Suppressor macrophage (primary cell): ENCODE results near the gene MKRN1.
"Not testable (repeated sequence)": the region's sequence is repeated elsewhere in the genome, so short reads cannot be mapped to it uniquely, and the experiment has no call there.

Experiments used
- DNase-seq, 4 experiments: peaks; one replicate each; pipeline ENCODE4 v3.0.0-alpha.2; 2020 to 2022

MKRN1 gene

GRCh38 chr7:140484951-140485499, 5.7 kb upstream of the MKRN1 start:
- DNase-seq = peak in 2 of 4 experiments; percentile 4 to 28

DNA sequence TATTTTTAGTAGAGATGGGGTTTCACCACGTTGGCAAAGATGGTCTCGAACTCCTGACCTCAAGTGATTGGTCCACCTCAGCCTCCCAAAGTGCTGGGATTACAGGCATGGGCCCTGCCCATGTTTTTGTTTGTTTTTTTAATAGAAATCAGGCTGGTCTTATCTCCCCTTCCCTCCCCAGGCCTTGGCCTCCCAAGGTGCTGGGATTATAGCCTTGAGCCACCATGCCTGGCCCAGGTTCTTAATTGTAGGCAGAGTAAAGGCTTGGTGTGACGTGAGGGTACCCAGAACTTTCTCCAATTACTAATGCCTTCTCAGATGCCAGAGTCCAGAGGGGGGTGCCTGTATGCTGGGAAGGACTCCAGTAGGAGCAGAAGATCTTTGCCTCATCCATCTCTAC, 5.2 kb upstream of the MKRN1 start:
- no peak for DNase-seq

DNA sequence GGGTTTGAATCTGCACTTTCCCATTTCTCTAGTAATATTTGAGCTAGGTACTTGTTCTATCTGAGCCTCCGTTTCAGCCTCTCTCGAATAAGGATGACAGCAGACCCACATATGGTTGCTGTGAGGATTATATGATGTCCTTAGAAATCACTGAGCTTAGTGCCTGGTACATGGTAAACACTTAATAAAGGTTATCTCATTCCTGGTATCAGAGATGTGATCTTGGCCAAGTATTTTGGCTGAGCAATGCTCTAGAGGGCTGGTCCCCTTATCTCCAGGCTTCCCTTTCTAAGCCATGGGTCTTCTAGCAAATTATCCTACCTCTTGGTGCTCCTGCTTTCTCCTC, 407 bp upstream of the MKRN1 start:
- no peak for DNase-seq

DNA sequence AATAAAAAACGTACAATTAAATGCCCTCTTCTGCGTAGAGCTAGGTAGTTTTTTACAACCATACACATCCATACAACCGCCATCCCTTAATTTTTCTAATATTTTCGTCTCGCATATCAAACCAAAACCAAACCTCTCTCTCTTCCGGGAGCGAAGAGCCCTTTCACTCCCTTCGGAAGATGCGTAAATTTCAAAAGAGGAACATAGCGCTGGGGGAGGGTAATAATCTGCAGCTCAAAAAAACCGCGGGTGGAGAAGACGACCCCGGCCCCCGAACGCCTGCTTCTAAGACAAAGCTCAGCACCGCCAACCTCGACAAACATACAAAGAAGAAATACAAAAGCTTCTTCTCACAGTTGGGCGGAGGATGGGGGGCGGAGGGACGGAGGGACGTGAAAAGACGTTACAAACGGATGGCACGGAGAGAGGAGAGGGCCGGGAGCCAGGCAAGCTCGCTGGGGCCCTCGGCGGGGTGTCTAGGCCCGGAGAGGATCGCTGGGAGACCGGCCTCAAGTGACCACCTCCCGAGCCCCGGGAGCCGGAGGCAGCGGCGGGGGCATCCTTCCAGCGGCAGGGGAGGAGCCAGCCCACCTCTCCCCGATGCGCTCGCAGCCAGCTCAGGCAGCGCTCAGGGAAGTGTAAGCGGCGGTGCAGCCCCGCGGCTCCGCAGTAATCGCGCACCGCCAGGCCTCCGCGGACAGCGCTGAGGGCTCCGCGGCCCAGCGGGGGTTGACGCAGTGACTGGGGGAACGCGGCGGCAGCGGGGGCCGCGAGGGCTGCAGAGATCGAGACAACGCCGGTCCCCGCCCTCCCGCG, 851 bp downstream of the MKRN1 start:
- DNase-seq = peak; percentile 63 to 80 (median 74)

DNA sequence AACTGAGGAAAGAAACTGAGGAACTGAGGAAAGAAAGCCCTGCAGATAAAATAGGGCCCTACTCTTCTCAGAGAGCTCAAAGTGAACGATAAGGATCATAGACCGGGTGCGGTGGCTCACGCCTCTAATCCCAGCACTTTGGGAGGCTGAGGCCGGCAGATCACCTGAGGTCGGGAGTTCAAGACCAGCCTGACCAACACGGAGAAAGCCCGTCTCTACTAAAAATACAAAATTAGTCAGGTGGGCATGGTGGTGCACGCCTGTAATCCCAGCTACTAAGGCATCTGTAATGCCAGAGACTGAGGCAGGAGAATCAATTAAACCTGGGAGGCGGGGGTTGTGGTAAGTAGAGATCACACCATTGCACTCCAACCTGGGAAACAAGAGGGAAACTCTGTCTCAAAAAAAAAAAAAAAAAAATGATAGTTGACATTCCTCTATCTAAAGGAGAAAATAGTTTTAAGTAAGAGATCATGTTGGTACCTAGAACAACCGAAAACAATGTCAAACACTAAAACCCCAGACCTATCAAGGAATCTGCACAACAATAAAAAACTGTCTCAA, 2.5 kb downstream of the MKRN1 start:
- DNase-seq = no peak

DNA sequence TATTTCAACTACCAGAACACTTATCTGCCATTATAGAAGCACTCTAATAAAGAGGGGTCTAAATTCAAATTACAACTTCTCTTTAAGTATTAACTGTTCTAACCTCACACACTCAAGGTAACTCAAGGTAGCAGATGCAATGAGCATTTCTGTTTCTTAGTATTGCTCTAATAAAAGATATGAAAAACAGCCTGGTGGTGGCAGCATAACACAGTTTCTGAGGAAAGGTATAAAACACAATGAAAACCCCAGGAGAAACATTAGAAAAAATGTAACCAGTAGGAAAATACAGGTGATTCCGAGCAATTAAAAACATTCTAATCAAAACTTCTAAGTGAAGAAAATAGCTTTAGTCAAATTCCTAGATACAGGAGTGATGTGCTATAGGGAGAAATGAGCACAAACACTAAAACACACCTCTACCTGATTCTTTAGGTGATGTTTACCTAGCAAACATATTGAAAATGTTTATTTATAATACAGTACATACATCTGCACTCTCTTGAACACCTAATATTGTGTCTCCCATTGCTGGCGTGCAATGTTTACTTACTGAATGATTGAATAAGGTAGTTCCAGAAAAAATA, 3.5 kb downstream of the MKRN1 start:
- DNase-seq = peak; percentile 48 to 69 (median 60)

- DNase-seq = peak in 1 of 4 experiments; percentile 17
These were observed 16.2 kb downstream of the MKRN1 start for GRCh38 chr7:140463111-140463510.

DNA sequence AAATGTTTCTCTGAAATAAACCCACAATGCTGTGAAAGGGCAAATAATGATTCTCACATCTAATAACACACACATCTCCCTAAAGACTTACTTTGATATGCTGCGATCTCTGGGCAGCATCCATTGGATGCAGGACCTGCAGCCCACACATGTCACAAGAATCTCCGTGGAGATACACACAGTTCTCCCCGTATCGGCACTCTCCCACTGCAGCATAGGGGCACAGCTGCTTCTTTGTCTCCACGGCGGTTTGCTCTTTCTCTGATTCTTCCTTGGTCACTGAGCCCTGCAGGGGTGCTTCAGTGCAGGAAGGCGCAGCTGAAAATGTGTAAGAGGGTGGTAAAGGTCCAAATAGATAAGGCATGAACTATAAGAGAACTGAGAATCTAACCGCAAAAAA, 20.4 kb downstream of the MKRN1 start:
- DNase-seq = no peak

- DNase-seq = no peak
These were observed 21.1 kb downstream of the MKRN1 start for GRCh38 chr7:140458201-140458600.

- DNase-seq = no peak
These were observed 22.7 kb downstream of the MKRN1 start for GRCh38 chr7:140456551-140457051.

GRCh38 chr7:140455743-140456142, 23.6 kb downstream of the MKRN1 start:
- DNase-seq = no peak

DNA sequence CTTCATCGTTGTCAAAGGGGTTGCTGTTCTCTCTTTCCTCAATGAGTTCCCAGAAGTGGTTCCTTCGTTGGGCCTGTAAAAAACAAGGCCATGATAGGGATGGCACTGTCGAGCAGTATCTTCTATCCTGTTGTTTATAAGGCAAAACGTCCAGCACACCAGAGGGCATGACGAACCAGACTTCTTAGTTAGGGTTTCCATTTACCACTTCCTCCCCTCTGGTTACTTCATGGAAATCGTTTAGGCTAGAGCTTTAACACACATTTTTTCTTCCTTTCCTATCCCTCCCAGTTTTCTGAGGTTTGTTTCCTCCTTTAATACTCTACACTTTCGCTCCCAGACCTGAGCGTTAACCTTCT, 24.7 kb downstream of the MKRN1 start:
- no peak for DNase-seq

DNA sequence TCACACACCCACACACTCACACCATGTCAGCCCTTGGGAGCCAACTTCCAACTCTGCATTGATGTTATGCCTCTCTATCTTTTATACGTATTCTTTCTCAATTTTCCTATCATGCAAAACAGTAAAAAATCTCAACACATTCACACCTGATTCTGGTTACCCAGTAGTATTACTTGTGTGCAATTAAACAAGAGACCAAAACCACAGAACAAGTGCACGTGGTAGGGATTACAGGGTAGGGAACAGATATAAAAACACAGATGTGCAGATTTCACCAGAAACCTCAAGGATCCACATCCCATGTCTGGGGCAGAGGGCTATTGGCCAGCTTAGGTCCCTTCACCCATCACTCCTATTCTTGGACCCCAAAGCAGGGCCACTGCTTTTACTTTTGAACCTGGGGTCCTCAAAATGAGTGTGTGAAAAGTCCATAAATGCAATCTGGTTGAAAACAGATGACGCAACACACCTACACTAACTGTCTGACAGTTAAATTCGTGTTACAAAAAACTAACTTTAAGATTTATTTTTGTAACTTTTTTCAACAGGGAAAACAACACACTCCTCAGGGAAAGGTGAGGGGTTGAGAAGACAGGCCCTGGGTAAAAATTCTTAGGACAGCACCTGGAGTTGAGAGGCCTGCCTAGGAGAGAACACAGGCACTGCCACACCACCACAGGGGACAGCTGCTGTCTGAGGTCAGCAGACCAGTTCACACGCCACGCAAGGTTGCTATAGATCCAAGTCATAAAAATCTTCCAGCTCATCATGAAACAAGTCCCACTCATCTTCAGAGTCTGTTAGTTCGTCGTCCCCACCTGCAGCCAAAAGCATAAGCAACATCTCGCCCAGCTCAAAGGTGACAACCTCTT, 25.3 kb downstream of the MKRN1 start:
- not testable (repeated sequence) for DNase-seq

- no peak for DNase-seq
These were observed 26.0 kb downstream of the MKRN1 start for GRCh38 chr7:140453273-140453672.

- DNase-seq = no peak
These were observed 27.6 kb downstream of the MKRN1 start for GRCh38 chr7:140451716-140452115.

GRCh38 chr7:140448781-140449480, 30.4 kb downstream of the MKRN1 start:
- DNase-seq = no peak

DNA sequence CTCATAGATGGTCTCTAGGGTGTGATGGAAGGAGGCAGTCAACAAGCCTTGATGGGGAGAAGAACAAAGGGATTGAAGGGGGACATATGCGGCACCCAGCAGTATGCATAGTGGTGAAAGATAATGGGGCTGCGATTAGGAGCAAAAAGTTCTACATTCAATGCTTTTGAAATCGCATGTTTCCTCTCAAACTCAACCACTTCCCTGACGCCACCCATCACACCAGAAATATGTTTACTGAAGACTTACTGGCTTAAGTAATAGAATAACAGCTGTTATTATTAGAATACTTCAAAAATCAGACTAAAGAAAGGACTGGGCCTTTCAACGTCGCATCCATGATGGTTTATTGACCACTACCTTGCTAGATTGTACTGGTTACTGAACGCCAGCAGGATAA, 31.5 kb downstream of the MKRN1 start:
- DNase-seq = no peak

GRCh38 chr7:140446467-140446866, 32.8 kb downstream of the MKRN1 start:
- no peak for DNase-seq

DNA sequence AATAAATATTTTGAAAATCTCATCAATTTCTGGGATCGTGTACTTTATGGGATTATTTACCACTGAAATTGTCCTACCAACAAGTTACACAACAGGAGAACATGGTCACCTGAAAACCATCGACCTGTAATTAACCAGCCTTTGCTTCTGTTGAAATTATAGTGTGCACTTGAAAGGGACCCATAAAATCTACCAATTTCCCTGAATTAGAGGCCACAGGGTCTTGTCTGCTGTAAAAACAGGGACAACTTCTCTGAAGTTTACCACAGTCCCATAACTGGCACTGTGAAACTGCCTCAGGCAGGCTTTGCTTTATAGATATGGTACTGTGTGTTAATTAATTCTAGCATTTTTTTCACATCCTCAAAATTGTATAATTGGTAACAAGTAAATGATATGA, 37.8 kb downstream of the MKRN1 start:
- DNase-seq = no peak

GRCh38 chr7:140440593-140440992, 38.7 kb downstream of the MKRN1 start:
- DNase-seq = no peak

GRCh38 chr7:140439359-140439758, 39.9 kb downstream of the MKRN1 start:
- DNase-seq = no peak

DNA sequence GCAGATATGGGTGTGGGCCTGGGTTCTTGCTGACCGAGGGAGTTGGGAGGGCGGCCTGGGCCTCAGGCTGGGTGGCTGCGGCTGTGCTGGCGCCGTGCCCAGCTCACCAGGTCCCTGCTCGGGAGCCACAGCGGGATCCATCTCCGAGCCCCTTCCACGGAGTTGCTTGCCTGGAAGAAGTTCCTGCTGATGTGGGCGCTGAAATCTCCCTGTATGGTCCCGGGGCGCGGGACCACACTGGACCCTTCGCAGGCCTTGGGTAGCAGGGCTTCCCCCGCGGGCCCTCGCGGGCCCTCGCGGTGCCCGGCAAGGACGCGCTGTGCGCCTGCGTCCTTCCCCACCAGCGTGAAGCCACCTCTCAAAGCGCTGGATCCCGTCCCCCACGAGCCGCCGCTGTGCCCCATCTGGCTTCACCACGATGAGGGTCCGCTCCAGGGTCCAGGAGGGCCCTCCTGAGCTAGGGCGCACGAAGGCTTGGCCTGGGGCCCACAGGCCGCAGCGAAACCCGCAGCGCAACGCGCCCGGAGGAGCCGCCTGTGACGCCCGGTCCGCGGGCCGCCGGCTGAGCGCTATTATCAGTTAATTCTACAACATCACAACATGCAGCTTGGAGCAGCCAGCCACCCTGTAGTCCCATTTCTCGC, 43.9 kb downstream of the MKRN1 start:
- DNase-seq = no peak
